Amygdala (tissue), 56 donors: Measurements from ENCODE around the gene PYM1.
"Not testable (repeated sequence)": the region's sequence is repeated elsewhere in the genome, so short reads cannot be mapped to it uniquely, and the experiment has no call there.

ENCODE experiments used
- DNase-seq, 56 donors: peaks; one replicate each; lab custom pipeline; 2025; lab: John Stamatoyannopoulos, UW

Gene PYM1

GRCh38 chr12:55942055-55942454 lies 14.4 kb upstream of the PYM1 start:
- DNase-seq = peak in 6 of 56 donors; percentile 3 to 13 (median 11)

DNA sequence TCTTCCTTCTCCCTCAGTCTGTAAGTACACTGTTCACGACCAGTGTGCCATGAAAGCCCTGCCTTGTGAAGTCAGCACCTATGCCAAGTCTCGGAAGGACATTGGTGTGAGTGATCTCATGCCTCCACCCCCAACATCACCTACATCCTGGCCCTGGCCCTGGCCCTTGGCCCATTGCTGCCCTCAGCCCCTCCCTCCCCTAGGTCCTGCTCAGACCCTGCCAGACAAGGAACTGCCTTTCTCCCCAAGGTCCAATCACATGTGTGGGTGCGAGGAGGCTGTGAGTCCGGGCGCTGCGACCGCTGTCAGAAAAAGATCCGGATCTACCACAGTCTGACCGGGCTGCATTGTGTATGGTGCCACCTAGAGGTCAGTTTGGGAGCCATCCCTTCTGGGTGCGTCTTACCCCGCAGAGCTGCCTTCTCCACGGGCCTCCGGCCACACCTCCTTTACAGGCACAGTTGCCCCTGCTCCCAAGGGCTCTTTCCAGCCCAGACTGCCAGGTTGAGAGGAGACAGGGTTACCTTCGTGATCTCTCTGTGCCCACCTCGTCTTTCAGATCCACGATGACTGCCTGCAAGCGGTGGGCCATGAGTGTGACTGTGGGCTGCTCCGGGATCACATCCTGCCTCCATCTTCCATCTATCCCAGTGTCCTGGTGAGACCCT lies 12.5 kb upstream of the PYM1 start:
- DNase-seq = peak in 55 of 56 donors; percentile 26 to 92 (median 68)

DNA sequence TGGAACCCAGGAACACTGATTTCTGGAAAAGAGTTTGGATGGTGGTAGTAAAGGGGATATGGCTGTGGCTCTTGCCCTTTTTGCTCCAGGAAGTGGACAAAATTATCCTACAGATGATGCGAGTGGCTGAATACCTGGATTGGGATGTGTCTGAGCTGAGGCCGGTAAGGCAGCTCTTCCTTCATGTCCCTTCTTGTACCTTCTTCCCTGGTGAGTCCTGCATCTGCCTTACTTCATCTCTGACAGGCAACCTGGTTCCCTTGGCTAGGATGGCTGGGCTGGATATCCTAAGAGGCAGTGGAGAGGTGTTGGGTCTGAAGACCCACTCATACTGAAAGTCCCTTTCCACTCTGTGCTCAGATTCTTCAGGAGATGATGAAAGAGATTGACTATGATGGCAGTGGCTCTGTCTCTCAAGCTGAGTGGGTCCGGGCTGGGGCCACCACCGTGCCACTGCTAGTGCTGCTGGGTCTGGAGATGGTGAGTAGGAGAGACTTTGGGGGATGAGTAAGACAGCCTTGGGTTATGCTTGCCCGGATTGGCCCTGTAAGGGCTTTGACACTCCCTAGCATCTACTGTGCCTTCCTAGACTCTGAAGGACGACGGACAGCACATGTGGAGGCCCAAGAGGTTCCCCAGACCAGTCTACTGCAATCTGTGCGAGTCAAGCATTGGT lies 11.3 kb upstream of the PYM1 start:
- no peak for DNase-seq

- DNase-seq = no peak
Measured at GRCh38 chr12:55937981-55938380, 10.3 kb upstream of the PYM1 start.

GRCh38 chr12:55935738-55936151 lies 8.1 kb upstream of the PYM1 start:
- DNase-seq = peak in 5 of 56 donors; percentile 8 to 15 (median 12)

GRCh38 chr12:55934773-55935172 lies 7.1 kb upstream of the PYM1 start:
- no peak for DNase-seq

GRCh38 chr12:55933799-55934742 lies 6.4 kb upstream of the PYM1 start:
- no peak for DNase-seq

GRCh38 chr12:55933169-55933798 lies 5.6 kb upstream of the PYM1 start:
- DNase-seq = peak in 1 of 56 donors; percentile 2

- peak in 1 of 56 donors; percentile 26 for DNase-seq
Measured at GRCh38 chr12:55932551-55932910, 4.8 kb upstream of the PYM1 start.

DNA sequence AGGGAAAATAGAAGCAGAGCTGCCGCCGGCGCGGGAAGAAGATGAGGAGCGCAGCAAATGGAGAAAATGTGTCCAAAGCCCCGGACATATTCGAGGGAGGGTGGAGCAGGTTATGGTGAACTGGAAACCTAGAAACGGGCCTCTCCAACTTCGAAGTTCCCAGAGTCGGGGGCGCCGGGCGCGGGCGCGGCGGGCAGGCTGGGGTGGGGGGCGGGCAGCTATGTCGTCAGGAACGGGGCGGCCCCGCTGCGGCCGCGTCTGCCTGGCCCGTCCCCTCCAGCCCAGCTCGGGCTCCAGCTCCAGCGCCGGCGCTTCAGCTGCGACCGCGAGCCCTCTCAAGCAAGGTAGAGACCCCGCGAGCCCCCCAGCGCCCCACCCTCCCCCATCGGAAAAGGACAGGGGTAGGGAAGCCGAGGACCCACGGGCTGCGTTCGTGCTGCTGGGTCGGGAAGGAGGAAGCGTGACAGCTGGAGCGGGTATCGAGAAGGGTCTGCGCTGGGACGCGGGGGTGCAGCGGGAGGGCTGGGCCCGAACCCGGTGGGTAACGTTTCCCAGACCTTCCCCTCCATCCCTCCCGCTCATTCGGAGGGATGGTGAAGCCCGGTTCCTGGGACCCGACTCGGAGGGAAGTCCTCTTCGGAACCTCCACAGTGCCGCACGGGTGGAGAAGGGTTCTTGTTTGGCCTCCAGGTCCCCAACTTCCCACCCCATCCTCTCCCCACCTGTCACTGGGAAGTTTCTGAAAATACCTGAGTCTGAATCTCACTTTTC lies 4.3 kb upstream of the PYM1 start:
- DNase-seq = peak in 36 of 56 donors; percentile 16 to 69 (median 42)

DNA sequence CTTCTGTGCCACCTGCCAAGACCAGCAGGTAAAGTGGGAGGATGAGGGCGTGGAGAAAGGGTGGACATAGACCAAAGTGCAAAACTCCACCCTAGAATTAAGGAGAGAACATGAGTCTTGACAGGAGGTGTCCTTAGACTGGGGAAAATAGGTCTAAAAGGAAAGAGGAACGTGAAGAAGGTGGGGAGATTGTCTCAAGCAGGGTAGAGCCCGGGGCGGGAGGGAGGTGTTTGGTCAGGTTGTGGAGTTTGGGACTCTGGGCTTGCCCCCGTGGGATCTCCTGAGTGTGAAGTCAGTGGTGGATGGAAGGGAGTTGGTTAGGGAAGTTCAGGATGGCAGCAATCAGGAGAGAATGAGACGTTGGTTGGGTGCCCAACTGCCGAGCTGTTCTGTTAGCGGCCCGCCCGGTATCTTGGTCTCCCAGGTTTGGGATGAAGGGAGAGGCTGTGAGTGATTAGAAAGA lies 3.7 kb upstream of the PYM1 start:
- peak in 5 of 56 donors; percentile 15 to 51 (median 39) for DNase-seq

- DNase-seq = peak in 3 of 56 donors; percentile 26 to 59 (median 34)
Measured at GRCh38 chr12:55930771-55931316, 3.1 kb upstream of the PYM1 start, which contains the start of gene DGKA. Gene DGKA, plus strand, starts transcription at chr12:55931162. Its CDS starts 5,342 bp downstream, at chr12:55936504.

DNA sequence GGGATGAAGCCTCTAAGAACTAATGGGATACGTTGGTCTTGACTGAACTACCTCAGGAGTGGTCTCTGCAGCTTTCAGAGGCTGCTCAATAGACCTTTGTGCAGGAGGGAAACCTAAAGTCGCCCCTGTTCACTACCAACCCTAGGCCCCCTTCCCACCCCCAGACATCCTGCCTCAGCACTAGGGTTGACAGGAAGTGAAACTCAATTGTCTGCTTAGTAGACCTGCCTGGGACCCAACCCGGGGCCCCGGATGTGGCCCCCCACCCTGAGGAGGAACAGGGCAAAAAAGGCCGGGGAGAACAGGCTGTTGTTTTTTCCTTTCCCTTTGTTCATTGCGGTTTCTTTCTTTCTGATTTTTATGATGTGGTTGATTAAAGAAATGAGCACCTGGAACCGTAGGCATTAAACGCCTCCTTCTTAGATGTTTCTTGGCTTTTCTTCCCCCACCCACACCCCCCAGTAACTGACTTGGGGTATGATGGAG lies 1.7 kb upstream of the PYM1 start:
- DNase-seq = peak in 11 of 56 donors; percentile 2 to 26 (median 10)

GRCh38 chr12:55926738-55927587 lies 731 bp downstream of the PYM1 start:
- DNase-seq = peak; percentile 53 to 92 (median 84)

DNA sequence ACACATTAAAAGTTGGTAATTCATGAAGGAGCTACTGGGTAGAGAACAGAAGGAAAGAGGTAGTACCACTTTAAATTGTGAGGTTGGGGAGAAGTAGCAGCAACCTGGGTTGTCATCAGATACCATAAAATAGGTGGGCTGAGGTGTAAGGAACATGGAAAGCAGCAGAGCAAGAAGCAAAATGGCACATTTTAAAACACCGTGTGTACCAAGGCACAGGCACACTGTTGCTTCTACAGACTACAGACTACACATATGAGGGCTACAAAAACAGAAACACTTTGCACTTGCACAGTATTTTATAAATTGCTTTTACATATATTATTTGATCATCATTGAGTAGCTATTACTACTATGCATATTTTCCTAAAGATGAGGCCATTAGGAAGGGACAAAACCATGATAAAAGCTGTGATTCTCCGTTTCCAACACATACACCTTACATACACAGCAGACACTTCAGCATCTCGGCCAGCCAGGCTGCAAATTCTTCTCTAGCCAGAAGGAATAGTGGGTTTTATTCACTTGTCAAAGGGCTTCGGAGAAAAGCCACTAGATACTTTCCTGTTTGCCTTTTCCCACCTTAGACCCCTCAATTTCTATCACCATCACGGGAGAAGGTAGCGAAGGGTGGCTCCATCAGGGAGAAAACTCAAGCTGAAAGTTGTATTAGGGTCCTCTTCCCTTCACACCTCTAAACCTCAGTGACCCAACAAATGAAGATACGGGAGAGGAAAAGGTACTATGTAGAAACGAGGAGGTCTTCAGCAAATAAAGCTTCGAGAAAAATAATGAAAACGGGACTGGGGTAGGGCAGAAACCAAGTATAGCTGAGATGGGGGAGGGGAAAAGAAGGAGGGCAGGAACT lies 1.6 kb downstream of the PYM1 start:
- no peak for DNase-seq

DNA sequence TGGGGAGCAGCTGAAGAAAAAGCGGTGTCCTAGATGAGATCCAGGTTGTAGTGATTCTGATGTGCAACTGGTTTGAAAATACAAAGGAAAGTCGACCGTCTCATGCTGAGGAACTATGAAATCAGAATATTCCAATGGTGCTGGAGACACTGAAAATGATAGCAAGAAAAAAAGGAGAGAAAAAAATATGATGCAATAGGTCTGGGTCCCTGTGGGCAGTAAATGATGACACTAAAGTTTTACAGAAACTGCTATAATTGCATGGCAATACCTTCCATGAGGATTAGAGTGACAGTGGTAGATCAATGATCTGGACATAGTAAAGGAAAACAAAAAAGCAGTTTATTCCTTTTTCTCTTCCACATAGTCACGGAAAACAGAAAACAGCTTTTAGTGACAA lies 2.3 kb downstream of the PYM1 start:
- no peak for DNase-seq

GRCh38 chr12:55923648-55924047 lies 4.0 kb downstream of the PYM1 start:
- DNase-seq = not testable (repeated sequence)
